ENCODE measurements around the gene HPCAL4.

The HPCAL4 gene

GRCh38 chr1:39635205-39635870 lies 55.9 kb downstream of the HPCAL4 start:
- no peak for DNase-seq (ENCODE audit: low read depth, low spot score)
- H3K4me3 ChIP-seq (ENCODE audit: low read length) = no peak overlapping the region

DNA sequence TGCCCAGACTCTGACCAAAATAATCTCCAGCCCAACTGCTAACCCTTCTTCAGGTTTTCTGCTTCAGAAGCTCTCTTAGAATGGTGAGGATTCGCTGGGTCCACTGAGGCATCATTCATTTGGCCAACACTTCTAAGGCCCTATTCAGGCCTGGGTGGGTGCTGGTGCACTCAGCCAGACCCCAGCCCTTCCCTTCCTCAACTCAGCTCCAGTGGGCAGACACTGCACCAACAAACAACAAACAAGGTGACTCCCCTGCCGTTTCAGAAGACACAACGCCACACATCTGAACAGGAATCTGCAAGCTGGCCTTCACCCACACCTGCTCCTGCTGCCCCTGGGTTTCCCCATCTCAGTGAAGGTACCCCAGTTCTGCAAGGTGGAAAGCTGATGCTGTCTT lies 57.8 kb downstream of the HPCAL4 start:
- DNase-seq (ENCODE audit: low read depth, low spot score) = no peak
- H3K4me3 ChIP-seq (ENCODE audit: low read length) = no peak overlapping the region

DNA sequence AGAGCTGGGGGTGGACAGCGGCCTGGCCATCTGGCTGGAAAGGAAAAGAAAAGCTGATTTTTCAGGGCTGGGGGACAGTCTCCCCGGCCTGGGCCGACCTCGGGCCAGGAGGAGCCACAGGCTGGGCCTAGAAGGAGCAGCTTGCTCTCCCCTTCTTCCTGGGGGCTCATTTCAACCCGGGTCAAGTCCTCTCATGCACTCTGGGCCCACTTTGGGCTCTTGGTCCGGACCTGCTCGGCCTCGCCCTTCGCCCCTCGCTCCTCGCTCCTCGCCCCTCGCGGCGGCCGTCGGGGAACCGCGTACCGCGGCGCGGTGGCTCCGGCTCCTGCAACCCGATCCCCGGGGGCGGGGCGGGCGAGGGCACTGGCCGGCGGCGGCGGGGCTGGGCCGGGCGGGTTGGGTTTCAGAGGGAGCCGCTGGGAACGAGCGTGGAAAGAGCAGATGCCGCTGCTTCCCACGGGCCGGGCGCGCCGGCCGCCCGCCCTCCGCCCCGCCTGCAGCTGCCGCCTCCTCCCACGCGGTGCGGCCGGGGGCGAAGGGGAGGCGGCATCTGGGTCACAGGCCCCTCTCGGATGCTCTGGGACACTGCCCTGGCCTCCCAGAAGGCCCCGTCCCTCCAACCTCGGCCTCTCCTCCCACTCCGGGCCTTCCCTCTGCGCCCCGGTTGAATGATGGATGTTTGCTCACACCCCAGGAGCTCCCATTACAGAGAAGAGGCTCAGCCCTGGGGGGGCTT lies 58.4 kb downstream of the HPCAL4 start:
- H3K4me3 ChIP-seq (ENCODE audit: low read length) = no peak overlapping the region
- no peak for DNase-seq (ENCODE audit: low read depth, low spot score)

- H3K4me3 ChIP-seq (ENCODE audit: low read length) = no peak overlapping the region
- no peak for DNase-seq (ENCODE audit: low read depth, low spot score)
These were observed 58.9 kb downstream of the HPCAL4 start for GRCh38 chr1:39632323-39632681.

DNA sequence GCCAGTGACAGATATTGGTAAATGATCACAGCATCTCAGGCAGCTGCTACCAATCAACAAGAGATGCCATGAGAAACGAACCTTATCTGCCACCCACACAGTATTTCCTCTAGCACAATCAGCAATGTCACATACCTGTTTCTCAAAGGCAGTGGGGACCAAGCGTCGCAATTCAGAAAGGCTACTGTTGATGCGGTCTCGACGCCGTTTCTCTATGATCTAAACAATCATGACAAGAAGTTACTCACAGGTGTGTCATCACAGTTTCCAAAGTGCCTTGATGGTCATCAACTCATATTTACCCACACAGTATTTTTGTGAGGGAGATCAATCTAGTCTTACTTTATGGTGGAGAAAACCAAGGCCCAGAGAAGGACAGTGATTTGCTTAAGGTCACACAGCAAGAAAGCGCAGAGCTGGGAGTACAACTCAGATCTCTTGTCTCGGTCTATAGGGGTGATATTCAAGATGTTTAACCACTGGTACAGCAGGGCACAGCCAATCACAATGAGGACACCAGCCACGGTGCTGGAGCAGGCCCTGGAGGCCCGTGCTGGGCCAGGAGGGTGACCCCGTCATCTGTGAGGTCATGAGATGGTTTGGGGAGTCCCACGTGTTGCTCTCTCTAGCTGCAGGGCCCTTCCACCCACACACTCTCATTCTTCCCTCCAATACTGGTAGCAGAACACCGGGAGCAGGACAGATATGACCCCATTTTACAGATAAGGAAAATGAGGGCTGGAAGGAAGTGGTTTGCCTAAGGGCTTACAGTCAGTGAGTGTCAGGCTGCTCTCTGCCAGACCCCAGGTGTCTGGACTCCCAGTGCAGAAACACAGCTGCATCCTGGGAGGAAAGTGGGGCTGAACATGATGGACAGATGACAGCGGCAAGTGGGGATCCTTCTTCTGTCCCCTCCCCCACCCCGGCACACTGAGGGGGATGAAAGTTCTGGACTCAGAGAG lies 59.6 kb downstream of the HPCAL4 start:
- peak; percentile 83 for DNase-seq (ENCODE audit: low read depth, low spot score)
- no peak overlapping the region for H3K4me3 ChIP-seq (ENCODE audit: low read length)

DNA sequence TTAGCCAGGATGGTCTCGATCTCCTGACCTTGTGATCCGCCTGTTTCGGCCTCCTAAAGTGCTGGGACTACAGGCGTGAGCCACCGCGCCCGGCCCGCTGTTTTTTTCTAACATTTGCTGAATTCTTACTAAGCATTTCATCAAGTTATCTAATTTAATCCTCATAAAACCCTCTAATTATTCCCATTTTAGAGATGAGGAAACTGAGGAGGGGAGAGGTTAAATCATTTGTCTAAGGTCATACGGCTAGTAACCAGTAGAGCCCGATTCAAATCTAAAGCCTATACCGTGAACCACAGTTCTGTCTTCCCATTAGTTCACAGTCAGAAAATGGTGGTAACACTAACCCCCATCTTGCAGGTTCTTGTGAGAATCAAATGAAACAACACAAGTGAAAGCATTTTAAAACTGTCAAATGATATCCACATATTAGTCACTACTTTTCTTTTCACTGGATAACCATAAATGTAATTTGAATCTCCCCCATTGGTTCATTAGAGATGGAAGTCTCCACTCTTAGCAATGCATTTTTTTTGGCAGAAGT lies 62.4 kb downstream of the HPCAL4 start:
- DNase-seq (ENCODE audit: low read depth, low spot score) = no peak
- H3K4me3 ChIP-seq (ENCODE audit: low read length) = no peak overlapping the region
